GM19438 (cell line): ENCODE data around the gene ZC3H12D.
"Not testable (repeated sequence)": the region's sequence is repeated elsewhere in the genome, so short reads cannot be mapped to it uniquely, and the experiment has no call there.

Source experiments
- ATAC-seq: cut with Tn5 transposase; IDR thresholded peaks from one replicate; pipeline ENCODE4 v1.9.1; 2021; ENCODE audit warnings: low read depth; ENCODE audit not compliant: unreplicated experiment

ZC3H12D gene

GRCh38 chr6:149487316-149487715, 2.5 kb upstream of the ZC3H12D start:
- no peak for ATAC-seq

GRCh38 chr6:149483849-149484655, 762 bp downstream of the ZC3H12D start:
- ATAC-seq, result no peak

GRCh38 chr6:149483334-149483725, 1.5 kb downstream of the ZC3H12D start:
- no peak for ATAC-seq

GRCh38 chr6:149482545-149483333, 2.1 kb downstream of the ZC3H12D start:
- ATAC-seq, result no peak

- no peak for ATAC-seq
Measured at GRCh38 chr6:149480502-149481280, 4.1 kb downstream of the ZC3H12D start.

- ATAC-seq, result no peak
Measured at GRCh38 chr6:149478631-149479314, 6.0 kb downstream of the ZC3H12D start.

- ATAC-seq, result no peak
Measured at GRCh38 chr6:149477544-149477943, 7.3 kb downstream of the ZC3H12D start.

GRCh38 chr6:149476789-149477455, 7.9 kb downstream of the ZC3H12D start:
- no peak for ATAC-seq

- ATAC-seq, result no peak
Measured at GRCh38 chr6:149474108-149474935, 10.5 kb downstream of the ZC3H12D start.

GRCh38 chr6:149473080-149474052, 11.4 kb downstream of the ZC3H12D start:
- ATAC-seq, result no peak

GRCh38 chr6:149472241-149472640, 12.6 kb downstream of the ZC3H12D start:
- no peak for ATAC-seq

- peak; percentile 34 for ATAC-seq
Measured at GRCh38 chr6:149471801-149472200, 13.0 kb downstream of the ZC3H12D start.

- ATAC-seq, result no peak
Measured at GRCh38 chr6:149470948-149471347, 13.9 kb downstream of the ZC3H12D start.

- peak; percentile 2 for ATAC-seq
Measured at GRCh38 chr6:149468179-149468578, 16.6 kb downstream of the ZC3H12D start.

- ATAC-seq, result no peak
Measured at GRCh38 chr6:149467265-149467664, 17.5 kb downstream of the ZC3H12D start.

- ATAC-seq, result no peak
Measured at GRCh38 chr6:149464411-149464810, 20.4 kb downstream of the ZC3H12D start.

GRCh38 chr6:149463781-149464180, 21.0 kb downstream of the ZC3H12D start:
- no peak for ATAC-seq

GRCh38 chr6:149462712-149463111, 22.1 kb downstream of the ZC3H12D start:
- not testable (repeated sequence) for ATAC-seq
